Skeletal muscle tissue (tissue), 4 donors: ENCODE measurements around the gene AMT. TPM values are rescaled to one million over a fixed set of nuclear protein-coding genes. Genes with fewer than 3 reads are reported as not detected.

Experiments used
- H3K27ac ChIP-seq: one replicate; pipeline ENCODE4 v1.7.0; 2013; ENCODE audit warnings: mild to moderate bottlenecking, low read depth, low read length, inconsistent platforms
- H3K27me3 ChIP-seq, 3 donors: one replicate each; pipeline ENCODE4 v1.7.0; 2013; ENCODE audit warnings: low read length in 3 of 3; ENCODE audit not compliant: control insufficient read depth in 3 of 3, insufficient read depth in 3 of 3
- H3K36me3 ChIP-seq, 3 donors: one replicate each; pipeline ENCODE4 v1.7.0; 2013; ENCODE audit warnings: low read length in 3 of 3; ENCODE audit not compliant: control insufficient read depth in 3 of 3, insufficient read depth in 3 of 3
- H3K4me1 ChIP-seq, 3 donors: one replicate each; pipeline ENCODE4 v1.7.0; 2013; ENCODE audit warnings: low read length in 3 of 3, mild to moderate bottlenecking in 3 of 3; ENCODE audit not compliant: control insufficient read depth in 3 of 3, insufficient read depth in 3 of 3
- H3K4me3 ChIP-seq, 3 donors: one replicate each; pipeline ENCODE4 v1.7.0; 2013; ENCODE audit warnings: low read length in 3 of 3
- H3K9ac ChIP-seq, 3 donors: one replicate each; pipeline ENCODE4 v1.7.0; 2013; ENCODE audit warnings: low read length in 3 of 3, mild to moderate bottlenecking in 3 of 3, moderate library complexity in 2 of 3, low read depth in 1 of 3
- H3K9me3 ChIP-seq, 3 donors: one replicate each; pipeline ENCODE4 v1.7.0; 2013; ENCODE audit warnings: low read length in 3 of 3; ENCODE audit not compliant: control insufficient read depth in 3 of 3
- total RNA-seq: library from RNA; depleted of rRNA; stranded (reverse); fragments of >200 nt; gene quantifications from one replicate; pipeline ENCODE4 v1.2.3, GENCODE V29; 2014
- donor health status: Osteomylitis.

Gene AMT
- total RNA-seq, 1 donor from 2014 or later = 2.6 TPM

- H3K9me3 ChIP-seq = no peaks in the 10 kb centered on the region
- H3K4me3 ChIP-seq = no peak overlapping the region
- no peaks in the 10 kb centered on the region for H3K36me3 ChIP-seq
- no peaks in the 10 kb centered on the region for H3K27me3 ChIP-seq
- H3K27ac ChIP-seq = peak overlapping the region; percentile 4
- peak overlapping the region in 2 of 3 donors; percentile 37 to 41 for H3K9ac ChIP-seq
- peaks cover 18 to 26% (median 20%) of the 10 kb centered on the region in 3 donors for H3K4me1 ChIP-seq
Observed at GRCh38 chr3:49461443-49462171, 39.3 kb upstream of the AMT start.

GRCh38 chr3:49460956-49461355, 38.7 kb upstream of the AMT start:
- no peak overlapping the region for H3K4me3 ChIP-seq

GRCh38 chr3:49460188-49460890, 38.1 kb upstream of the AMT start:
- Histone ChIP-seq H3K4me1 (peaks cover 21 to 23% (median 23%) of the 10 kb centered on the region in 3 donors), H3K9ac (peak overlapping the region in 2 of 3 donors; percentile 8 to 20), H3K9me3 (no peaks in the 10 kb centered on the region), H3K27ac (no peak overlapping the region), H3K36me3 (no peaks in the 10 kb centered on the region), H3K27me3 (no peaks in the 10 kb centered on the region), H3K4me3 (no peak overlapping the region)

More at GRCh38 chr3:49460956-49461355, 38.7 kb upstream of the AMT start:
- H3K9ac ChIP-seq = no peak overlapping the region
- no peak overlapping the region for H3K27ac ChIP-seq
- no peaks in the 10 kb centered on the region for H3K27me3 ChIP-seq
- no peaks in the 10 kb centered on the region for H3K9me3 ChIP-seq
- no peaks in the 10 kb centered on the region for H3K36me3 ChIP-seq
- peaks cover 18 to 26% (median 20%) of the 10 kb centered on the region in 3 donors for H3K4me1 ChIP-seq

GRCh38 chr3:49456466-49456865, 34.2 kb upstream of the AMT start:
- Histone ChIP-seq H3K27ac (no peak overlapping the region), H3K4me1 (peaks cover 26 to 28% (median 28%) of the 10 kb centered on the region in 3 donors), H3K9me3 (no peaks in the 10 kb centered on the region), H3K36me3 (no peaks in the 10 kb centered on the region), H3K9ac (no peak overlapping the region), H3K27me3 (no peaks in the 10 kb centered on the region), H3K4me3 (no peak overlapping the region)

- H3K27ac ChIP-seq = peak overlapping the region; percentile 41
- H3K9me3 ChIP-seq = no peaks in the 10 kb centered on the region
- peaks cover 19 to 22% (median 21%) of the 10 kb centered on the region in 3 donors for H3K4me1 ChIP-seq
- no peaks in the 10 kb centered on the region for H3K27me3 ChIP-seq
- H3K36me3 ChIP-seq = no peaks in the 10 kb centered on the region
- peak overlapping the region in 2 of 3 donors; percentile 22 to 24 for H3K4me3 ChIP-seq
- H3K9ac ChIP-seq = peak overlapping the region; percentile 5 to 50 (median 14)
Observed at GRCh38 chr3:49454898-49455681, 32.8 kb upstream of the AMT start.

GRCh38 chr3:49454458-49454857, 32.2 kb upstream of the AMT start:
- Histone ChIP-seq H3K27ac (peak overlapping the region; percentile 41), H3K27me3 (no peaks in the 10 kb centered on the region), H3K9ac (peak overlapping the region; percentile 5 to 50 (median 14)), H3K9me3 (no peaks in the 10 kb centered on the region), H3K4me1 (peaks cover 19 to 21% (median 20%) of the 10 kb centered on the region in 3 donors), H3K36me3 (no peaks in the 10 kb centered on the region), H3K4me3 (peak overlapping the region in 1 of 3 donors; percentile 24)

- H3K4me3 ChIP-seq = no peak overlapping the region
- H3K36me3 ChIP-seq = no peaks in the 10 kb centered on the region
- H3K9ac ChIP-seq = peak overlapping the region in 1 of 3 donors; percentile 33
- no peaks in the 10 kb centered on the region for H3K27me3 ChIP-seq
- no peak overlapping the region for H3K27ac ChIP-seq
- peaks cover 14 to 15% (median 14%) of the 10 kb centered on the region in 3 donors for H3K4me1 ChIP-seq
- no peaks in the 10 kb centered on the region for H3K9me3 ChIP-seq
Observed at GRCh38 chr3:49453621-49454020, 31.3 kb upstream of the AMT start.

- peaks cover 2 to 4% (median 4%) of the 10 kb centered on the region in 3 donors for H3K4me1 ChIP-seq
Observed at GRCh38 chr3:49445391-49445790, 23.1 kb upstream of the AMT start.

GRCh38 chr3:49434731-49435130, 12.5 kb upstream of the AMT start:
- Histone ChIP-seq H3K4me1 (peaks cover 0 to 4% (median 0%) of the 10 kb centered on the region in 3 donors), H3K9ac (no peak overlapping the region), H3K27ac (no peak overlapping the region), H3K36me3 (no peaks in the 10 kb centered on the region), H3K27me3 (no peaks in the 10 kb centered on the region), H3K4me3 (no peak overlapping the region), H3K9me3 (no peaks in the 10 kb centered on the region)

More at GRCh38 chr3:49445391-49445790, 23.1 kb upstream of the AMT start:
- Histone ChIP-seq H3K36me3 (no peaks in the 10 kb centered on the region), H3K9ac (no peak overlapping the region), H3K27me3 (no peaks in the 10 kb centered on the region), H3K4me3 (no peak overlapping the region), H3K27ac (no peak overlapping the region), H3K9me3 (no peaks in the 10 kb centered on the region)
